ENCODE data around the gene TTC39B. TPM values are rescaled to one million over a fixed set of nuclear protein-coding genes. Genes with fewer than 3 reads are reported as not detected.

Gene TTC39B
- total and polyA plus RNA-seq, 2 of the 8 experiments (the other 6 are each of a cell fraction or from before 2014, with no cell fraction given) = 1.6 to 10.9 TPM

DNA sequence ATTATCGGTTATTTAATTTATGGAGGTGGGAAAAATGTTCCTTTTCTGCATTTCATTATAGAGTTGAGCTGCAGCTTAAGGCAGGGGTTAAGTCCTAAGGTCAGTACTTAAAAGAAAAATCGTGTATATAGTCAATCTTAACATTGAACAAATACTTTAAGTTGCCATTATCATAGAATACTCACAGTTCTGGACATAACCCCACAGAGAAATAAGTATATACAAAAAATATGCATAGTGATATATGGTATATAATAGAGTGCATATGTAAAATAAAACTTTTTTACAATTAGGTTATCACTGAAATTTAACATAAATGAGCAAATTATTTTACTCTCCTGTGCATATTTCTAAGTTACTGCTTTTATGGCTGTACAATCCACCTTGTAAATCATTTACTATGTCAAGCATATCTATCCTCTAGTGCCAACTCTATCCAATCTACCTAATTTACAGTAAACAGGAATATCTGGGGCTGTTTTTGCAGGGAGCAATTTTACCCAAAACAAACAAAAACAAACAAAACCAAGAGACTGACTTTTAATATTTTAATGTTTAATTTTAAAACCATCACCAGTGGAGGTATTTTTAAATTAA lies 28.8 kb downstream of the TTC39B start (continued):
- TF ChIP-seq NANOG (IDR thresholded peaks at IDR 0.05; ENCODE audit: insufficient read depth, low read depth, low read length, poor library complexity, severe bottlenecking) (no peak), GABPA (IDR thresholded peaks at IDR 0.05; ENCODE audit: borderline replicate concordance, insufficient read depth, low read length) (no peak), YY1 (IDR thresholded peaks at IDR 0.05; ENCODE audit: low read depth, low read length) (no peak), PHF8 (conservative IDR thresholded peaks at IDR 0.05; ENCODE audit: low read depth, low read length) (no peak), ZNF274 (IDR thresholded peaks at IDR 0.05; ENCODE audit: borderline replicate concordance, extremely low read depth, low read length) (no peak), RAD21 (IDR thresholded peaks at IDR 0.05 in 1 of 2, conservative IDR thresholded peaks at IDR 0.05 in 1 of 2; ENCODE audit: low read depth in 2 of 2, low read length in 2 of 2) (no peak), SIX5 (IDR thresholded peaks at IDR 0.05; ENCODE audit: low read depth, low read length) (no peak), POU5F1 (IDR thresholded peaks at IDR 0.05; ENCODE audit: low read depth, low read length) (no peak), EGR1 (IDR thresholded peaks at IDR 0.05; ENCODE audit: borderline replicate concordance, low read depth, low read length) (no peak), SP4 (IDR thresholded peaks at IDR 0.05; ENCODE audit: low read length) (no peak)

Measured in H1 (cell line).